ENCODE data around the gene LMO7.

Gene LMO7

GRCh38 chr13:75796825-75797224, 160.7 kb downstream of the LMO7 start:
- H3K4me3 ChIP-seq (ENCODE audit: low read depth, low read length) = no peak overlapping the region

DNA sequence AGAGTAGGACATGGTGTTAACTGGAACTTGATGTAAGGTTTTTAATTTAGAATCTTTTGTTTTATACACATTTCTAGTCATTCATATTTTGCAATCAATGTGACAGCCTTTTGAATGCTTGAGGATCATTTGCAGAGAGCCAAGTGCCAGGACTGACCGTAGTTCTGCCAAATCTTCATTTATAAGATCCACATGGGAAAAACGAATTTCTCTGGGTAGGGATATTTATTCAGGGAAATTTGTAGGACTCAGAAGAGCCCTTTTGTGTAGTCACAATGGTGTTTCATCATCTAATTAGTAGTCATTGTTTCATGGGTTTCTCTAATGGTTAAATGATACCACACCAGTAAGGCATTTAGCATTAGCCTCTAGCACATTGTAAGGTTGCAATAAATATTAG, 161.1 kb downstream of the LMO7 start:
- no peak overlapping the region for H3K4me3 ChIP-seq (ENCODE audit: low read depth, low read length)

GRCh38 chr13:75797719-75798118, 161.6 kb downstream of the LMO7 start:
- H3K4me3 ChIP-seq (ENCODE audit: low read depth, low read length) = no peak overlapping the region

GRCh38 chr13:75798353-75799255, 162.5 kb downstream of the LMO7 start:
- H3K4me3 ChIP-seq (ENCODE audit: low read depth, low read length) = no peak overlapping the region

DNA sequence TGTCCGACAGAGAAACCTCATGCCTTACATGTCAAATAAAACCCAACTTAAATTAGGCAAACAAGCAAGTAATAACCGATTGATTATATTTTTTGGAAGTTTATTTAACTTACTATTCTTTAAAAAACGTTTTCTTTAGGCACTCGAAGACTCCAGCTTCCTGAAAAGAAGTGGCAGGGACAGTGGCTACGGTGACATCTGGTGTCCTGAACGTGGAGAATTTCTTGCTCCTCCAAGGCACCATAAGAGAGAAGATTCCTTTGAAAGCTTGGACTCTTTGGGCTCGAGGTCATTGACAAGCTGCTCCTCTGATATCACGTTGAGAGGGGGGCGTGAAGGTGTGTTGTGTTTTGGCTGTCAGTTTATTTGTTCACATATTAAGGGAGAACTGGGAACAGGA, 164.4 kb downstream of the LMO7 start:
- H3K4me3 ChIP-seq (ENCODE audit: low read depth, low read length) = no peak overlapping the region

DNA sequence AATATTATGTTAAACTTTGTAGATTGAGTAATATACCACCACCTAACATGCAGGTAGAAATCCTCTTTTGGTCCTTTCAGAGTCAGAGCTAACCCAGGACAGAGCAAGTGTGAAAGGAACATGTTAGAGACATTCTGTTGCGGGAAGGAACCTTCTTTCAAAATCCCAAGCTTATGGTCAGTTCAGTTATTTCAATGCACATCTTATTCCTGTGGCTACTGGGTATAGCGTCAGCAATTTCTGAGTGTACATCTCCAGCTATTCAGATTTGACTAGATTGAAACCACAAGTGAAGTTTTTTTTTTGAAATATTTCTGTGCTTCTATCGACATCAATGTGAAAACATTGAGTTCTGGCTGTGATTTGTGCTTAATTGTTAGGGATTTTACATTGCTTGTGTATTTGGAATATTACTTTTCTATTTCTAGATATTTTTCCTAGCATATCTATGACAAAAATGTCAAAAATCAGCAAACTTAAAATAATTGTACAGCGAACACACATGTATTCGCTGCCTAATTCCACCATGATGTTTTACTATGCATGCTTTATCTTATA, 165.3 kb downstream of the LMO7 start:
- H3K4me3 ChIP-seq (ENCODE audit: low read depth, low read length) = no peak overlapping the region

- H3K4me3 ChIP-seq (ENCODE audit: low read depth, low read length) = no peak overlapping the region
Observed at GRCh38 chr13:75802161-75802560, 166.0 kb downstream of the LMO7 start.

DNA sequence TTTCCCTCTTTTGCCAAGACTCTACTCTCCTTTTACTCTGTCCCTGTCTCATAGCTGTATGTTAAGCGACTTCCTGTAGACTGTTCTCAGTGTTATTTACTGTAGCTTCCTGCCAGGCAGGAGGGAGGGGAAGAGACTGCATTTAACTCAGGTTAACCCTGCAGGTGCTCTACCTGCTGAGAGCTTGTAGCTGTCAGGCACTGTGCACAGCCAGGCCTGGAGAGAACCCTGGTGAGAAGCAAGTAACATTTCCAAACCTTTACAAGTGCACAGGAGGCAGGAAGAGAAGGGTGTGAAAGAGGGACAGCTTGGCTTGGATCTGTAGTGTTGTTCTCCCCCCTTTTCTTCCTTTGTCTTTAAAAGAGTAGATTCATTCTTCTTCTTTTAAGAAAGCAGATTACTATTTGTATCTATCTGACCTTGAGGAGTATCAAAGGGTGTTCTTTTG, 167.1 kb downstream of the LMO7 start:
- no peak overlapping the region for H3K4me3 ChIP-seq (ENCODE audit: low read depth, low read length)

GRCh38 chr13:75804054-75804453, 167.9 kb downstream of the LMO7 start:
- no peak overlapping the region for H3K4me3 ChIP-seq (ENCODE audit: low read depth, low read length)

GRCh38 chr13:75804605-75805004, 168.5 kb downstream of the LMO7 start:
- H3K4me3 ChIP-seq (ENCODE audit: low read depth, low read length) = no peak overlapping the region

DNA sequence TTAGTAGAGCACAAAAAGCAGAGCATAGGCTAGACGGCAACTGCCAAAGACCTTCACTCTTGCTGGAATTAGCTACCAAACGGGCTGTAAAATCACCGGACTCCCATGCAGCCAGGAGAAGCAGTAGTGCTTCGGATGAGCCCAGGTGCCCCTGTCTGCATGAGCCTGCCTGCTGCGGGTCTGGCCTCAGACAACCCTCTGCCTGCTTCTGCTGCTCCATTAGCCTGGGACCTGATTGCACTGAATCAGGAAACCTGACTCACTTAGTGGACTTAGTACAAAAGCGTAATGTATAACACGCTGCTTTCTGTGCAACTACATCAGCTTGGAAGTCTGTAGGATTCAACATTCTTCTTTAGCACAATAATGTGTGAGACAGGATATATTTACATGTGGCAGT, 170.0 kb downstream of the LMO7 start:
- no peak overlapping the region for H3K4me3 ChIP-seq (ENCODE audit: low read depth, low read length)

- H3K4me3 ChIP-seq (ENCODE audit: low read depth, low read length) = no peak overlapping the region
Observed at GRCh38 chr13:75811361-75811760, 175.2 kb downstream of the LMO7 start.

GRCh38 chr13:75811841-75812240, 175.7 kb downstream of the LMO7 start:
- H3K4me3 ChIP-seq (ENCODE audit: low read depth, low read length) = no peak overlapping the region

- no peak overlapping the region for H3K4me3 ChIP-seq (ENCODE audit: low read depth, low read length)
Observed at GRCh38 chr13:75812751-75813181, 176.6 kb downstream of the LMO7 start.

GRCh38 chr13:75813323-75813722, 177.2 kb downstream of the LMO7 start:
- H3K4me3 ChIP-seq (ENCODE audit: low read depth, low read length) = no peak overlapping the region

DNA sequence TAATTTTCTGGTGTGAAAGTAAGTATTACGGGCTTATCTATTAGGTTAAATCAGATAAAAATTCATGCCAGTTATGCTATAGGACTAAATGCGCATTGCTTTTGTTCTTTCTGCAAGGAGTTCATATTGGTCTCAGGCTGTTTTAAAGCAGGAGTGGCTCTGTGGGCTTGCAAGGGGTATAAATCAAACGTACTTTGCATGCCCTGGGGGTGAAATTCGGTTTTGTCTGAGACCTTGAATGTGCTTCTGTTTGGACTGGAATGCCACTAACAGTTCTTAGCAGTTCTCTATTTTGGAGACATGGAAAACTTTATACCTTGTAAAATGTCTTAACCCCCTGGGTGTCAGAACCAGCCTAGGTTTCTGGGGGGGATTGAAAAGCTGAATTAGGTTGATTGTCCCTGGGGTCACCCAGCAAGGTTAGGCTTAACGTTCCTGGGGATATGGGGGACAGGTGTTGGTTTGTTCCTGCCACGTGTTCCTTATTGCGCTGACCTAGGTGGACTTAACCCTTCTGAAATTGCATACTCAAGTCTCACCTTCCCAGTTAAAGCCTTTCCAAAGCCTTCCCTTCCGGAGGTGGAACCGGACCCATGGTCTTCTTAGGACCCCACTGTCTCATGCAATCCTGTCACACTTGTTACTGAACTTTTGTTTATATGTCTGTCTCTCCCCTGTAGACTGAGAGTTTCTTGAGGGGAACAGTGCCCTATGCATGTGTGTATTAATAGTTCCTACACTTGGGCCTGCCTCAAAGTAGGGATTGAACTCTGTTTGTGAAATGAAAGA, 182.2 kb downstream of the LMO7 start:
- H3K4me3 ChIP-seq (ENCODE audit: low read depth, low read length) = no peak overlapping the region

- H3K4me3 ChIP-seq (ENCODE audit: low read depth, low read length) = no peak overlapping the region
Observed at GRCh38 chr13:75818968-75819225, 182.8 kb downstream of the LMO7 start.

DNA sequence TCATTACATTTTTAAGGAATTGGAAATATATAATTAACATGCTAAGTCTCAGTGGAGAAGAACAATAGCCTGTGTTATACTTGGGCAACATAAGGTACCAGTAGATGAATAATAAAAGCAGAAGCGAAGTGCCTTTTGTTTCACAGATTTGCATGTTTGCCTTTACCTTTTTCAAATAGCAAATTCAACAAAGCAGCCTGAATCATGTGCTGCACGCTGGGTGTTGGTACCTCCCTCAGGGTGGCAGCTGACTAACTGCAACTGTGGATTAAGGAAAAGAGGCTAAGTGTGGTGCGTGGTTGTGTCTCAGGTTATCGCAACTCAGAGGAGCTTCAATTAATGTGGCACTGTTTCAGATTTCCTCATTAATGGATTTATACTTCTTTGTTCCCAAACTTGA, 189.0 kb downstream of the LMO7 start:
- no peak overlapping the region for H3K4me3 ChIP-seq (ENCODE audit: low read depth, low read length)

DNA sequence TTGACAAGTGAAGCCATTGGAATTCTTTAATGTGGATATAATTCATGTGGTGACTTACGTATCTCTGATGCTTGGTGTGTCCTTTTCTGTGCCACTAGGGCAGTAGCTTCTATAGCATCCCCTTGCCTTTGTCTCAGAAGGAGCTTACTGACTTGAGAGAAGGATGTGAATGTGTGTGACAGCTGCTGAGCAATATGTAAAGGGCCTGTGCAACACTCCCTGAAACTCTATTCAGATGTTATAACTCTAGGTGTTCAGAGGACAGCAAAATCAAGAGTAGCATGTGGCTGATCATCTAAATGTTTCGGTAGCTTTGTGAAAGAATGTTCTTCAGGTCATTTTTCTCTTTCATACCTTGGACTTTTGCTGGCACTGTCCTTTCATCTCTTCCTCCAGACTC, 189.5 kb downstream of the LMO7 start:
- no peak overlapping the region for H3K4me3 ChIP-seq (ENCODE audit: low read depth, low read length)

DNA sequence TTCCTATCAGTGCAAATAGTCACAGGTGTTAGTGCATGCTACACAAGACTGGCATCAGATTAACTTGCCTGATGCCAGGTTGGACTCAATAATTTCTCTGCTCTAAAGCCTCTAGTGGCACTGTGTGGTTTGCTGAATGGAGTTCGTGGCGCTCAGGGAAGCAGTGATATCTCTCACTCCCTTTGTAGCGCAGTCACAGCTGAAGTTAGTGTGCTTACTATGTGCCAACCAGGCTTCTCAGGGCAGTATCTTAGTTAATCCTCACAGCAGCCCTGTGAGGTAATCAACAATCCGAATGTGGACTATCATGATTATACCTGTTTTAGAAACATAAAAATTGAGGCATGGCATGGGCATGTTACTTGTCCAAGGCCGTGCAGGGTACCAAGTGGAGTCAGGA, 190.3 kb downstream of the LMO7 start:
- H3K4me3 ChIP-seq (ENCODE audit: low read depth, low read length) = no peak overlapping the region

GRCh38 chr13:75829830-75830229, 193.7 kb downstream of the LMO7 start:
- no peak overlapping the region for H3K4me3 ChIP-seq (ENCODE audit: low read depth, low read length)

- no peak overlapping the region for H3K4me3 ChIP-seq (ENCODE audit: low read depth, low read length)
Observed at GRCh38 chr13:75830842-75831241, 194.7 kb downstream of the LMO7 start.
